Measurements from ENCODE around the gene METTL2B.
"Not testable (repeated sequence)": the region's sequence is repeated elsewhere in the genome, so short reads cannot be mapped to it uniquely, and the experiment has no call there.

METTL2B gene

DNA sequence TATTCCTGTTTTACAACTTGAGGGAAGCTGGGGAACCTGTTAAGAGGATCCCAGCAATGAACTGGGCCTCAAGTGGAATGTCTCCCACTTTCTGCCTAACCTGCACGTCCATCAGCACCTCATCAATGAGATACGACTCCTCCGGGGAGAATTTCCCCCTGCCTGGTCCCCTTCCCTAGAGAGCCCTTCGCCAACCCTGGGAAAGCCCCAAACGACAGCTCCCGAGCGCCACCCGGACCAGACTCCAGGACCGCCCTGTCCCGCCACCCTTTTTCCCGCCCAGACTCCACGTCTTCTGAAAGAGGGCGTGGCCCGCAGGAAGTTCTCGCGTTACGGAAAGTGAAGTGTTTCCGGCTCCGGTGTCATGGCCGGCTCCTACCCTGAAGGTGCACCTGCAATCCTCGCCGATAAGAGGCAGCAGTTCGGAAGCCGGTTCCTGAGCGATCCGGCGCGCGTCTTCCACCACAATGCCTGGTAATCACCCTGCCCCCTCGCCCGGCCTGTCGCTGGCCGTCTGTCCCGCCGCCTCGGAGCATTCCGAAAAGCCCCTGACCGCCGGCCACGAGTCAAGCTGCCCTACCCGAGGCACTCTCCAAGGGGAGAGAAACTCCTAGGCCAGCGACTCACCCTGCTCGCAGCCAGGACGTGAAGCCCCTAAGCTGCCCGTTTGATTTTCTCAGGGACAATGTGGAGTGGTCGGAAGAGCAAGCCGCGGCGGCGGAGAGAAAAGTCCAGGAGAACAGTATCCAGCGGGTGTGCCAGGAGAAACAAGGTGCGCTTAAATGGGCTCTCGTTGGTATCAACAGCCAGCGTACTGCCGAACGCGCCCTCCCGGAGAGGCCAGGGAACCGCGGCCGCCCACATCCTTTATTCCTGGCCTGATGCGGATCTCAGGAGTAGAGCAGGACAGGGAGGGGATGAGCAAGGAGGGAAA lies at the start of gene METTL2B:
Gene METTL2B (plus strand): TSS at position 347 of the 934 bp plus-strand sequence. CDS start 18 bp downstream, at position 365.
- H3K36me3 ChIP-seq (ENCODE audit: control insufficient read depth in 5 of 5, insufficient read depth in 5 of 5, low read length in 5 of 5) = peaks cover 3 to 18% (median 10%) of the 10 kb centered on the region in 5 donors
- peak within 1 kb of the TSS; percentile 90 for H3K27ac ChIP-seq (ENCODE audit: low read depth, low read length)
- H3K9ac ChIP-seq (ENCODE audit: low read length in 5 of 5) = peak within 1 kb of the TSS in 4 of 5 donors; percentile 72 to 88 (median 84)
- H3K4me1 ChIP-seq (ENCODE audit: control insufficient read depth in 5 of 5, insufficient read depth in 5 of 5, low read length in 5 of 5) = peaks cover 3 to 13% (median 11%) of the 10 kb centered on the region in 5 donors
- not testable (repeated sequence) for H3K9me3 ChIP-seq (ENCODE audit: control insufficient read depth in 5 of 5, low read length in 5 of 5); H3K27me3 ChIP-seq (ENCODE audit: control insufficient read depth in 5 of 5, insufficient read depth in 4 of 5, low read length in 5 of 5)
- peak within 1 kb of the TSS; percentile 70 to 81 (median 74) for H3K4me3 ChIP-seq (ENCODE audit: low read depth in 1 of 5, low read length in 5 of 5)

DNA sequence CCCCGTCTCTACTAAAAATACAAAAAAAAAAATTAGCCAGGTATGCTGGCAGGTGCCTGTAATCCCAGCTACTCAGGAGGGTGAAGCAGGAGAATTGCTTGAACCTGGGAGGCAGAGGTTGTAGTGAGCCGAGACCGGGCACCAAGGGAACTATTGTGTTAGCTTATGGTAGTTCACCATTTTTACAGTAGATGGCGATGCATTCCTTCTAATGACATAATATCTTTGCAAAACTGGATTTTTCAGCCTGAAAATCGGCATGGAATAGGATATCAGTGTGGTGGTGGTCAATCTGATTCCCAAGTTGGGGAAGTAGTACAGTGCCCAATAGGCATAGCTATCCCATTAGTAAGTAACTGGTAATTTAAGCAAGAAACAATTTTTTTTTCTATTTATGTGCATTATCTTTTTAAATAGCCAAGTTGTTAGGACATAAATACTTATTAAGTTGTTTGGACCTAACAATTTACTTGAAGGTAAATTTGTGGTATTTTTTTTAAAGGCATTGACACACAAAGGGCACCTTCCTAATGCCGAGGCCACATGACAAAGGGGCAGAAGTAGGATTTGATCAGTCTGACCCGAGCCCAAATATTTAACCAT lies 49.2 kb upstream of the METTL2B start:
- Histone ChIP-seq H3K9me3 (ENCODE audit: control insufficient read depth in 5 of 5, low read length in 5 of 5) (no peaks in the 10 kb centered on the region), H3K27me3 (ENCODE audit: control insufficient read depth in 5 of 5, insufficient read depth in 4 of 5, low read length in 5 of 5) (no peaks in the 10 kb centered on the region), H3K4me3 (ENCODE audit: low read depth in 1 of 5, low read length in 5 of 5) (no peak overlapping the region), H3K4me1 (ENCODE audit: control insufficient read depth in 5 of 5, insufficient read depth in 5 of 5, low read length in 5 of 5) (peaks cover 6 to 40% (median 20%) of the 10 kb centered on the region in 5 donors), H3K27ac (ENCODE audit: low read depth, low read length) (no peak overlapping the region), H3K9ac (ENCODE audit: low read length in 5 of 5) (peak overlapping the region in 1 of 5 donors; percentile 6), H3K36me3 (ENCODE audit: control insufficient read depth in 5 of 5, insufficient read depth in 5 of 5, low read length in 5 of 5) (no peaks in the 10 kb centered on the region)

DNA sequence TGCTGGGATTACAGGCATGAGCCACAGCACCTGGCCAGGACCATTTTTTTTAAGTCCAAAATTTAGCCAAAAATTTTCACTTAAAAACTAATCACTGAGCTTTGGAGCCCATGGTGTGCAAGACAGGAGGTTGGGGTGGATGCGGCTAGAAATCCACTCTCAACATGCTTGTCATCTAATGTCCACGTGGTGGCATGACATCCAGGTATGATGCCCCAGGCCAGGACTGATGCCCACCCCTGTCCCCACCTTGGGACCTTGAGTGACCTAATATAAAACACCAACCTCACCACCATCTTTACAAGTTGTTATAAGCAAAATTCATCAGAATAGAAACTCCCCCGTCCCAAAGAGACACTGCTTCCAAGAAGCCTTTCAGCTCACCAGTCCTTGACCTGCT lies 46.3 kb upstream of the METTL2B start:
- Histone ChIP-seq H3K27me3 (ENCODE audit: control insufficient read depth in 5 of 5, insufficient read depth in 4 of 5, low read length in 5 of 5) (no peaks in the 10 kb centered on the region), H3K9ac (ENCODE audit: low read length in 5 of 5) (no peak overlapping the region), H3K9me3 (ENCODE audit: control insufficient read depth in 5 of 5, low read length in 5 of 5) (no peaks in the 10 kb centered on the region), H3K27ac (ENCODE audit: low read depth, low read length) (no peak overlapping the region), H3K4me3 (ENCODE audit: low read depth in 1 of 5, low read length in 5 of 5) (no peak overlapping the region), H3K4me1 (ENCODE audit: control insufficient read depth in 5 of 5, insufficient read depth in 5 of 5, low read length in 5 of 5) (peaks cover 4 to 21% (median 18%) of the 10 kb centered on the region in 5 donors), H3K36me3 (ENCODE audit: control insufficient read depth in 5 of 5, insufficient read depth in 5 of 5, low read length in 5 of 5) (no peaks in the 10 kb centered on the region)

- H3K4me3 ChIP-seq (ENCODE audit: low read depth in 1 of 5, low read length in 5 of 5) = no peak overlapping the region
- peaks cover 4 to 21% (median 18%) of the 10 kb centered on the region in 5 donors for H3K4me1 ChIP-seq (ENCODE audit: control insufficient read depth in 5 of 5, insufficient read depth in 5 of 5, low read length in 5 of 5)
- peak overlapping the region in 1 of 5 donors; percentile 36 for H3K9ac ChIP-seq (ENCODE audit: low read length in 5 of 5)
- no peaks in the 10 kb centered on the region for H3K27me3 ChIP-seq (ENCODE audit: control insufficient read depth in 5 of 5, insufficient read depth in 4 of 5, low read length in 5 of 5)
- H3K9me3 ChIP-seq (ENCODE audit: control insufficient read depth in 5 of 5, low read length in 5 of 5) = no peaks in the 10 kb centered on the region
- no peak overlapping the region for H3K27ac ChIP-seq (ENCODE audit: low read depth, low read length)
- no peaks in the 10 kb centered on the region for H3K36me3 ChIP-seq (ENCODE audit: control insufficient read depth in 5 of 5, insufficient read depth in 5 of 5, low read length in 5 of 5)
These were observed 45.3 kb upstream of the METTL2B start for GRCh38 chr7:128431221-128431620.

- Histone ChIP-seq H3K4me3 (ENCODE audit: low read depth in 1 of 5, low read length in 5 of 5) (no peak overlapping the region), H3K9ac (ENCODE audit: low read length in 5 of 5) (peak overlapping the region in 1 of 5 donors; percentile 36), H3K9me3 (ENCODE audit: control insufficient read depth in 5 of 5, low read length in 5 of 5) (no peaks in the 10 kb centered on the region), H3K4me1 (ENCODE audit: control insufficient read depth in 5 of 5, insufficient read depth in 5 of 5, low read length in 5 of 5) (peaks cover 4 to 21% (median 18%) of the 10 kb centered on the region in 5 donors), H3K27ac (ENCODE audit: low read depth, low read length) (no peak overlapping the region), H3K36me3 (ENCODE audit: control insufficient read depth in 5 of 5, insufficient read depth in 5 of 5, low read length in 5 of 5) (no peaks in the 10 kb centered on the region), H3K27me3 (ENCODE audit: control insufficient read depth in 5 of 5, insufficient read depth in 4 of 5, low read length in 5 of 5) (no peaks in the 10 kb centered on the region)
These were observed 44.8 kb upstream of the METTL2B start for GRCh38 chr7:128431754-128432153.

- no peak overlapping the region for H3K27ac ChIP-seq (ENCODE audit: low read depth, low read length)
- H3K9ac ChIP-seq (ENCODE audit: low read length in 5 of 5) = no peak overlapping the region
- H3K36me3 ChIP-seq (ENCODE audit: control insufficient read depth in 5 of 5, insufficient read depth in 5 of 5, low read length in 5 of 5) = no peaks in the 10 kb centered on the region
- no peaks in the 10 kb centered on the region for H3K9me3 ChIP-seq (ENCODE audit: control insufficient read depth in 5 of 5, low read length in 5 of 5)
- no peak overlapping the region for H3K4me3 ChIP-seq (ENCODE audit: low read depth in 1 of 5, low read length in 5 of 5)
- peaks cover 8 to 33% (median 30%) of the 10 kb centered on the region in 5 donors for H3K4me1 ChIP-seq (ENCODE audit: control insufficient read depth in 5 of 5, insufficient read depth in 5 of 5, low read length in 5 of 5)
- no peaks in the 10 kb centered on the region for H3K27me3 ChIP-seq (ENCODE audit: control insufficient read depth in 5 of 5, insufficient read depth in 4 of 5, low read length in 5 of 5)
These were observed 41.9 kb upstream of the METTL2B start for GRCh38 chr7:128434413-128435326.

- Histone ChIP-seq H3K9ac (ENCODE audit: low read length in 5 of 5) (no peak overlapping the region), H3K9me3 (ENCODE audit: control insufficient read depth in 5 of 5, low read length in 5 of 5) (no peaks in the 10 kb centered on the region), H3K27ac (ENCODE audit: low read depth, low read length) (no peak overlapping the region), H3K4me3 (ENCODE audit: low read depth in 1 of 5, low read length in 5 of 5) (no peak overlapping the region), H3K36me3 (ENCODE audit: control insufficient read depth in 5 of 5, insufficient read depth in 5 of 5, low read length in 5 of 5) (no peaks in the 10 kb centered on the region), H3K27me3 (ENCODE audit: control insufficient read depth in 5 of 5, insufficient read depth in 4 of 5, low read length in 5 of 5) (no peaks in the 10 kb centered on the region), H3K4me1 (ENCODE audit: control insufficient read depth in 5 of 5, insufficient read depth in 5 of 5, low read length in 5 of 5) (peaks cover 8 to 33% (median 30%) of the 10 kb centered on the region in 5 donors)
These were observed 41.2 kb upstream of the METTL2B start for GRCh38 chr7:128435327-128435686.

GRCh38 chr7:128437426-128438332 lies 38.9 kb upstream of the METTL2B start:
- peak overlapping the region; percentile 61 for H3K27ac ChIP-seq (ENCODE audit: low read depth, low read length)
- H3K9ac ChIP-seq (ENCODE audit: low read length in 5 of 5) = no peak overlapping the region
- H3K4me1 ChIP-seq (ENCODE audit: control insufficient read depth in 5 of 5, insufficient read depth in 5 of 5, low read length in 5 of 5) = peaks cover 4 to 19% (median 15%) of the 10 kb centered on the region in 5 donors
- no peak overlapping the region for H3K4me3 ChIP-seq (ENCODE audit: low read depth in 1 of 5, low read length in 5 of 5)
- no peaks in the 10 kb centered on the region for H3K36me3 ChIP-seq (ENCODE audit: control insufficient read depth in 5 of 5, insufficient read depth in 5 of 5, low read length in 5 of 5)
- no peaks in the 10 kb centered on the region for H3K27me3 ChIP-seq (ENCODE audit: control insufficient read depth in 5 of 5, insufficient read depth in 4 of 5, low read length in 5 of 5)
- H3K9me3 ChIP-seq (ENCODE audit: control insufficient read depth in 5 of 5, low read length in 5 of 5) = no peaks in the 10 kb centered on the region

GRCh38 chr7:128442356-128442755 lies 34.2 kb upstream of the METTL2B start:
- no peak overlapping the region for H3K4me3 ChIP-seq (ENCODE audit: low read depth in 1 of 5, low read length in 5 of 5)
- H3K36me3 ChIP-seq (ENCODE audit: control insufficient read depth in 5 of 5, insufficient read depth in 5 of 5, low read length in 5 of 5) = no peaks in the 10 kb centered on the region
- peaks cover 2 to 42% (median 36%) of the 10 kb centered on the region in 5 donors for H3K4me1 ChIP-seq (ENCODE audit: control insufficient read depth in 5 of 5, insufficient read depth in 5 of 5, low read length in 5 of 5)
- no peak overlapping the region for H3K27ac ChIP-seq (ENCODE audit: low read depth, low read length)
- H3K9ac ChIP-seq (ENCODE audit: low read length in 5 of 5) = no peak overlapping the region
- no peaks in the 10 kb centered on the region for H3K9me3 ChIP-seq (ENCODE audit: control insufficient read depth in 5 of 5, low read length in 5 of 5)
- no peaks in the 10 kb centered on the region for H3K27me3 ChIP-seq (ENCODE audit: control insufficient read depth in 5 of 5, insufficient read depth in 4 of 5, low read length in 5 of 5)
